Right atrium auricular region (tissue), 2 donors: ENCODE results near the gene MAFB. TPM values are rescaled to one million over a fixed set of nuclear protein-coding genes. Genes with fewer than 3 reads are reported as not detected.

ENCODE experiments used
- DNase-seq: peaks from one replicate; pipeline ENCODE4 v3.0.0-alpha.2; 2019; ENCODE audit warnings: low spot score
- H3K27ac ChIP-seq, 2 donors: fragments of 200-600 bp; sonication (generic); 1 replicate in 1 of 2; 2 replicates in 1 of 2; pipeline ENCODE4 v1.5.1; 2016 to 2019
- H3K27me3 ChIP-seq, 2 donors: fragments of 200-600 bp; sonication (generic); one replicate each; pipeline versions ENCODE4 v1.5.1 to v1.6.0; 2017 to 2019
- H3K36me3 ChIP-seq: fragments of 200-600 bp; sonication (generic); one replicate; pipeline ENCODE4 v1.5.1; 2016
- H3K4me1 ChIP-seq, 2 donors: fragments of 200-600 bp; sonication (generic); one replicate each; pipeline versions ENCODE4 v1.5.1 to v1.6.0; 2017 to 2019
- H3K4me3 ChIP-seq, 2 donors: fragments of 200-600 bp; sonication (generic); 1 replicate in 1 of 2; 2 replicates in 1 of 2; pipeline ENCODE4 v1.5.1; 2017 to 2019; ENCODE audit warnings: mild to moderate bottlenecking in 1 of 2, moderate library complexity in 1 of 2
- H3K9me3 ChIP-seq, 2 donors: fragments of 200-600 bp; sonication (generic); one replicate each; pipeline ENCODE4 v1.5.1; 2019
- total RNA-seq, 2 donors: library from RNA; depleted of rRNA; stranded (reverse); fragments of >200 nt; gene quantifications; one replicate each; pipeline ENCODE4 v1.1.0, GENCODE V29; 2016
- TF ChIP-seq, protein P1 (sequence below), 2 donors: fragments of 200-600 bp; sonication (generic); IDR thresholded peaks; one replicate each; pipeline ENCODE4 v1.5.1; 2019; ENCODE audit warnings: antibody characterized with exemption in 2 of 2

Gene MAFB
- total RNA-seq, 2 donors from 2014 or later, result 14.2 to 31.7 TPM

DNA sequence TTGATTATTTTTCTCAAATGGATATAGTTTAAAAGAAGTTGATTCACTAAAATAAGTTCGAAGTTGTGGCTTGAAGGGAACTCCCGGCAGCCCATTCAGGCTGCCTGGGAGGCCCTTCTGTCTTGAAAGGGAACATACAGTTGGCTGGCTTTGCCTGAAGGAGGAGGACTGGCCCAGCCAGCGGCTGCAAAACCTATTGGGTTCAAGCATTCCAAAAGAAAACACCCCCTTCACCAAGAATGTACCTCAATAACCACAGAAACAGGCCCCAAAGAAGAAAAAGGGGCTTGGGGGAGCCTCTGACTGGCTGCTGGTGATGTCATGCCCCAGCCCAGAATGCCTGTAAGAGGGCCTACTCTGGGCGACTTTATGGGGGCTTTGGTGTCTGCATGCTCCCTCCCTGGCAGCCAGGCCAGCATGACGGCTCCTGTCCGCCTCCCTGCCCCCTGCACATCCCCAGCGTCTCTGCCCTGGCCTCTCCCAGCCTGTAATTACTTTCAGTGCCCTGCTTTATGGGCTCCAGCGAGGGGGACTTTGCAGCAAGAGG lies 36.5 kb downstream of the MAFB start:
- DNase-seq, result no peak
- Histone ChIP-seq H3K4me1 (peaks cover 0 to 8% of the 10 kb centered on the region in 2 donors), H3K27ac (no peak overlapping the region), H3K9me3 (no peaks in the 10 kb centered on the region), H3K27me3 (no peaks in the 10 kb centered on the region), H3K4me3 (no peak overlapping the region), H3K36me3 (no peaks in the 10 kb centered on the region)
- TF ChIP-seq, protein P1, sequence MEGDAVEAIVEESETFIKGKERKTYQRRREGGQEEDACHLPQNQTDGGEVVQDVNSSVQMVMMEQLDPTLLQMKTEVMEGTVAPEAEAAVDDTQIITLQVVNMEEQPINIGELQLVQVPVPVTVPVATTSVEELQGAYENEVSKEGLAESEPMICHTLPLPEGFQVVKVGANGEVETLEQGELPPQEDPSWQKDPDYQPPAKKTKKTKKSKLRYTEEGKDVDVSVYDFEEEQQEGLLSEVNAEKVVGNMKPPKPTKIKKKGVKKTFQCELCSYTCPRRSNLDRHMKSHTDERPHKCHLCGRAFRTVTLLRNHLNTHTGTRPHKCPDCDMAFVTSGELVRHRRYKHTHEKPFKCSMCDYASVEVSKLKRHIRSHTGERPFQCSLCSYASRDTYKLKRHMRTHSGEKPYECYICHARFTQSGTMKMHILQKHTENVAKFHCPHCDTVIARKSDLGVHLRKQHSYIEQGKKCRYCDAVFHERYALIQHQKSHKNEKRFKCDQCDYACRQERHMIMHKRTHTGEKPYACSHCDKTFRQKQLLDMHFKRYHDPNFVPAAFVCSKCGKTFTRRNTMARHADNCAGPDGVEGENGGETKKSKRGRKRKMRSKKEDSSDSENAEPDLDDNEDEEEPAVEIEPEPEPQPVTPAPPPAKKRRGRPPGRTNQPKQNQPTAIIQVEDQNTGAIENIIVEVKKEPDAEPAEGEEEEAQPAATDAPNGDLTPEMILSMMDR (IDR thresholded peaks at IDR 0.05), result no peak

DNA sequence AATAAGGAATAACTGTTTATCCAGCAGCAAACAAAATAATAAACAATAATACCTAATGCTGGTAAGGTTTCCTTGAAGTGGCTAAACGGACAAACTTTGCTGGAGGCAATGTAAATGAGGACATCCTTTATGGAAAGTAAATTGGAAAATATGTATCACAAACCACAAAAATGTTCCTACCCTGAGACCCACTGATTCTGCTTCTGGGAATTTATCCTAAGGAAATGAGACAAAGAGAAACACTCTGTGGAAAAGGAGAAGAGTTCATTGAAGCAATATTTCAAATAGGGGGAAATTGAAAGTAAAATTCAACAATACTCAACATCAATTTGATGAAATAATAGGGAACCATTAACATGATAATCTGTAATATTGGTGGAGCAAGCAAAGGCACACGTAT lies 37.9 kb downstream of the MAFB start:
- no peaks in the 10 kb centered on the region for H3K27me3 ChIP-seq
- no peak overlapping the region for H3K27ac ChIP-seq
- H3K4me1 ChIP-seq, result peaks cover 0 to 14% of the 10 kb centered on the region in 2 donors
- no peaks in the 10 kb centered on the region for H3K36me3 ChIP-seq
- no peaks in the 10 kb centered on the region for H3K9me3 ChIP-seq
- TF ChIP-seq, protein P1 (IDR thresholded peaks at IDR 0.05), result no peak
- no peak overlapping the region for H3K4me3 ChIP-seq
- DNase-seq, result no peak

DNA sequence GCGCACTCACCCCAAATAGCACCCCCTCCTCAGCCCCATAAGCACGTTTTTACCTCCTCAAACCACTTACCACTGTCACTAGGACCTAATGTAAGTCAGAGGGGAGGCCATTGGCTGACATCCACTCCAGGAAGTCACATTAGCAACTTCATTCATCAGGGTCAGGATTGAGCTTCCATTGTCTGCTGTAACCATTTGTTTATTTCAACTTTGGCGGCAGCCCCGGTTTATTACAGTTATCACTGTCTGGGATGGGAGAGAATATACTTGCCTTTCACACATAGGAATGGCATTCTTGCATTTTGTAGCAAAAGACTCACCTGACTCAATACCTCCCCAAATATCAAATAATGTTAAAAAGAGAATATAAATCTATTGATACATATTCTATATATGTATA lies 38.3 kb downstream of the MAFB start:
- Histone ChIP-seq H3K4me1 (peaks cover 0 to 16% of the 10 kb centered on the region in 2 donors), H3K9me3 (no peaks in the 10 kb centered on the region), H3K36me3 (no peaks in the 10 kb centered on the region), H3K27ac (no peak overlapping the region), H3K4me3 (no peak overlapping the region), H3K27me3 (no peaks in the 10 kb centered on the region)
- TF ChIP-seq, protein P1 (IDR thresholded peaks at IDR 0.05), result no peak
- DNase-seq, result no peak

DNA sequence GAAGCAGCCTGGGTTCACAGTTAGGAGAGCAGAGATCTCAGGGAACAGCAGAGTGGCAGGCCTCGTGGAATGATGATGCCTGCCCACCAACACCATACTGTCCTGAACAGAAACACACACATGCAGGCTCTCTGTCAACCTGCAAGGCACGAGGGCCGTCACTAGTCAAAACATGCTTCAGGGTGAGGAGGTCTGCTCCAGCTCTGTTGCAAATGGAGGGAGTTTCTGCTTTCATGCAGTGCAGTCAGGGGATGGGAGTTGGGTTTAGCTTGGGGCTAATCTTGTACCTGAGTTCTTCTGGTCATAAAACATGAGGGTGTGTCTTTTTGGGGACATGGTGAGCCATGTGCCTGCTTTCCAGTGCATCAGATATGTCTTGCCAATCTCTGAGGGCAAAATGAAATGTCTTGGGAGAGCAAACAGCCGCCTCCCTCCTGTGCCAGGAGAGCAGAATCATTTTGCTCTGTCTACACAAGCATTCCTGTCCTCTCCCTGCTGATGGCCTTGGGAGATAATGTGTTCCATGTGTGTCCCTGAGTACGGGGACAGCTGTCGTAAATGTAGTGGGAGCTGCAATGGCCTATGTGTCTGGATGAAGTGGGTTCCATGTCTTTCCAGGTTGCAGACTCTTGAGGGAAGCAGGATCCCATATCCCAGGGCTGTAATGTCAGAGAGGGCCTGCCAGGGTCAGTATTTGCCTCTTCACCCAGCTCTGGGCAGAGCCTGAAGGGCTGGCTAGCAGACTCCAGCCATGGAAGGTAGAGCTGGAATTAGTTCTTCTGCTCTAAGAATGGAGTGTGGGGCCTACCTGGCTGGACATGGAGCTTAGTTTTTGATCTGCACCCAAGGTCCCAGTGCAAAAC lies 40.6 kb downstream of the MAFB start:
- peaks cover 0 to 13% of the 10 kb centered on the region in 2 donors for H3K4me1 ChIP-seq
- no peaks in the 10 kb centered on the region for H3K9me3 ChIP-seq
- DNase-seq, result no peak
- H3K4me3 ChIP-seq, result no peak overlapping the region
- TF ChIP-seq, protein P1 (IDR thresholded peaks at IDR 0.05), result no peak
- no peak overlapping the region for H3K27ac ChIP-seq
- H3K27me3 ChIP-seq, result no peaks in the 10 kb centered on the region
- no peaks in the 10 kb centered on the region for H3K36me3 ChIP-seq

DNA sequence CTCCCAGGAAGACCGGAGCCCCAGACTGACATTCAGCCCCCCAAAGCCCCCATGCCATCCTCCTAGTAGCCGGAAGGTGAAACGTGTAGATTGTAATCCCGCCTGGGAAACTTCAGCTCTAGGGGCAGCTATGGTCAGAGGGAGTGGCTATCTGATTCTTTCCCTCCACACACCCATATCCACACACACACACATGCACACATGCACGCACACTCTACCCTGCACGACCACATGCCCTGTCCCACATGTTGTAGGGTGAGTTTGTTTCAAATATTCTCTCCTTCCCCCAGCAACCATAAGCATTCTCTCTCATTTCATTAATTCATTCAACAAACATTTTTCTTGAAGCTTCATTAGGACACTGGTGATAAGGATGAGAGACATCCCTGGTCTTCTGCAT lies 42.2 kb downstream of the MAFB start:
- H3K27me3 ChIP-seq, result no peaks in the 10 kb centered on the region
- H3K4me3 ChIP-seq, result no peak overlapping the region
- no peaks in the 10 kb centered on the region for H3K36me3 ChIP-seq
- DNase-seq, result no peak
- no peak overlapping the region for H3K27ac ChIP-seq
- no peaks in the 10 kb centered on the region for H3K9me3 ChIP-seq
- H3K4me1 ChIP-seq, result peaks cover 0 to 13% of the 10 kb centered on the region in 2 donors
- TF ChIP-seq, protein P1 (IDR thresholded peaks at IDR 0.05), result no peak
